ENCODE results near the gene MAP3K5.

DNA sequence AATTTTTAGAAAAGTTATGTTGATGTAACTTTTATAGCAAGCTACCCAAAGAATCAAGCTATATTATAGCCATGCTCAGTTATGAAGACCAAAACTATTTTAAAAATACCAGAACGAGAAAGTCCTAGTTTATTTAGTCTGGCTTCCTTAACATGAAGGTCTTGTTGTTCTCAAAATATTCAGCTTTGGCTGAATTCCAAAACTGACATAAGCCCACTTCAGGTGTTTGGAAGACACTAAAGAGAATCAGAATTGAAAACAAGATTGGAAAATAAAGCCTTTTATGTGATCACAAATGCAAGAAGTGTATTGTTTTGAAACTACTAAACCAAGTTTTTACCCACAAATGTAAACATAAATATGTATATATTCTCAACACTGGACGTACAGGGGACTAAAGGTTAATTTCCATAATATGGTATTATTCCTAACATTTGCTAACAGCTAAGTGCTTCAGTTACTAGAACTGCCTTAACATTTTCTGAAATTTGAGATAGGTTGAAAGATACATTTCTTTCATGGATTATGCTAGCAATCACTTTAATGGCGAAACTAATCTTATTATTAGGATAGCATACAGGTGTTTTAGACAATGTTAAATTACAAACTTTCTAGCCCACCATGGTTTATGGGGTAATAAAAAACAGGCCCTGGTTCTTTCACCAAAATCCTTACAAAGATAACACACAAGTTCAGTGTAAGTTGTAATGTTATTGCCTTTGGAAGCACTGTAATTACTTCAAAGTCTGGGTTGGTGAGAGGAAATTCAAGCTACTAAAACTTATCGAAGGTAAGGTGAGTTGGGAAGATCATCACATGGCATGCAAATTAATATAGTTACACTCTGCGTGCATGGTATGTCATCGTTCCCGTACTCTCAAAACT lies 1.6 kb downstream of the MAP3K5 start:
- TF ChIP-seq CTCF (IDR thresholded peaks at IDR 0.05) (no peak), POLR2A (IDR thresholded peaks at IDR 0.05) (no peak)

Measured in adrenal gland (tissue), 5 donors.